Endothelial cell (in vitro differentiated cells): ENCODE data around the gene APOOL. TPM values are rescaled to one million over a fixed set of nuclear protein-coding genes. Genes with fewer than 3 reads are reported as not detected.

Source experiments
- DNase-seq: peaks from one replicate; pipeline ENCODE4 v3.0.0; 2021; ENCODE audit warnings: low spot score
- H3K27ac Mint-ChIP-seq: one replicate; pipeline ENCODE4 v1.8.0; 2021; ENCODE audit warnings: mixed read lengths, inconsistent platforms; ENCODE audit not compliant: unreplicated experiment
- H3K27me3 Mint-ChIP-seq: one replicate; pipeline ENCODE4 v1.8.0; 2021; ENCODE audit warnings: mild to moderate bottlenecking, moderate library complexity, mixed read lengths, inconsistent platforms; ENCODE audit not compliant: unreplicated experiment
- H3K36me3 Mint-ChIP-seq: one replicate; pipeline ENCODE4 v1.8.0; 2021; ENCODE audit warnings: mild to moderate bottlenecking, low read depth, mixed read lengths, inconsistent platforms; ENCODE audit not compliant: unreplicated experiment
- H3K4me1 Mint-ChIP-seq: one replicate; pipeline ENCODE4 v1.8.0; 2021; ENCODE audit warnings: mild to moderate bottlenecking, mixed read lengths, inconsistent platforms; ENCODE audit not compliant: unreplicated experiment
- H3K4me3 Mint-ChIP-seq: one replicate; pipeline ENCODE4 v1.8.0; 2021; ENCODE audit warnings: mild to moderate bottlenecking, mixed read lengths, inconsistent platforms; ENCODE audit not compliant: unreplicated experiment
- H3K9me3 Mint-ChIP-seq: one replicate; pipeline ENCODE4 v1.8.0; 2021; ENCODE audit warnings: mixed read lengths, inconsistent platforms; ENCODE audit not compliant: unreplicated experiment
- CTCF ChIP-seq: fragments of 200-600 bp; sonication (generic); IDR thresholded peaks from one replicate; pipeline ENCODE4 v1.5.0; 2021; ENCODE audit warnings: antibody characterized with exemption; ENCODE audit not compliant: unreplicated experiment
- total RNA-seq: library from RNA; stranded (reverse); fragmentation: NEBNext Ultra II Directional; extraction: Animal tissue kit (Norgen Biotek cat#: 25700); gene quantifications from one replicate; pipeline ENCODE4 v1.2.1, GENCODE V29; 2021; ENCODE audit not compliant: unreplicated experiment

APOOL gene
- total RNA-seq, 1 donor from 2014 or later = 15.4 TPM

- TF ChIP-seq CTCF = no peak
- H3K4me1 Mint-ChIP-seq = no peaks in the 10 kb centered on the region
- H3K4me3 Mint-ChIP-seq = no peak overlapping the region
- no peaks in the 10 kb centered on the region for H3K27me3 Mint-ChIP-seq
- no peak overlapping the region for H3K27ac Mint-ChIP-seq
- no peaks in the 10 kb centered on the region for H3K9me3 Mint-ChIP-seq
- H3K36me3 Mint-ChIP-seq = no peaks in the 10 kb centered on the region
- DNase-seq = no peak
Observed at GRCh38 chrX:85113746-85114145, 110.1 kb downstream of the APOOL start.

GRCh38 chrX:85114171-85114570 lies 110.5 kb downstream of the APOOL start:
- Mint-ChIP-seq H3K27ac (no peak overlapping the region), H3K27me3 (no peaks in the 10 kb centered on the region), H3K36me3 (no peaks in the 10 kb centered on the region), H3K4me3 (no peak overlapping the region), H3K4me1 (no peaks in the 10 kb centered on the region), H3K9me3 (no peaks in the 10 kb centered on the region)
- TF ChIP-seq CTCF = no peak
- no peak for DNase-seq

- Mint-ChIP-seq H3K4me3 (no peak overlapping the region), H3K27ac (no peak overlapping the region), H3K9me3 (no peaks in the 10 kb centered on the region), H3K27me3 (no peaks in the 10 kb centered on the region), H3K4me1 (no peaks in the 10 kb centered on the region), H3K36me3 (no peaks in the 10 kb centered on the region)
- no peak for DNase-seq
- TF ChIP-seq CTCF = no peak
Observed at GRCh38 chrX:85114776-85115175, 111.1 kb downstream of the APOOL start.

- Mint-ChIP-seq H3K4me1 (peaks cover 2% of the 10 kb centered on the region), H3K4me3 (no peak overlapping the region), H3K27me3 (peaks cover 1% of the 10 kb centered on the region), H3K36me3 (no peaks in the 10 kb centered on the region), H3K9me3 (no peaks in the 10 kb centered on the region), H3K27ac (no peak overlapping the region)
- TF ChIP-seq CTCF = no peak
- DNase-seq = no peak
Observed at GRCh38 chrX:85115252-85115651, 111.6 kb downstream of the APOOL start.

GRCh38 chrX:85136409-85136808 lies 132.7 kb downstream of the APOOL start:
- no peak overlapping the region for H3K4me3 Mint-ChIP-seq
- H3K27me3 Mint-ChIP-seq = no peaks in the 10 kb centered on the region
- H3K9me3 Mint-ChIP-seq = no peaks in the 10 kb centered on the region
- H3K4me1 Mint-ChIP-seq = no peaks in the 10 kb centered on the region
- TF ChIP-seq CTCF = no peak
- DNase-seq = no peak
- H3K36me3 Mint-ChIP-seq = no peaks in the 10 kb centered on the region
- H3K27ac Mint-ChIP-seq = no peak overlapping the region
